D721Med (cell line): ENCODE results near the gene FAM222B.

Experiments used
- DNase-seq: peaks from one replicate; pipeline ENCODE4 v3.0.0; 2011; ENCODE audit warnings: low spot score; ENCODE audit not compliant: insufficient read length
- FAIRE-seq: peaks from 2 replicates; lab custom pipeline; 2011; peaks lifted over from hg19 to GRCh38; lab: Jason Lieb, UNC
- TF ChIP-seq, protein P1 (sequence below): IDR thresholded peaks from 2 replicates; pipeline ENCODE4 v1.5.1; 2012; ENCODE audit warnings: mild to moderate bottlenecking, control low read depth; ENCODE audit not compliant: insufficient read depth; ENCODE audit errors: missing control alignments

The FAM222B gene

DNA sequence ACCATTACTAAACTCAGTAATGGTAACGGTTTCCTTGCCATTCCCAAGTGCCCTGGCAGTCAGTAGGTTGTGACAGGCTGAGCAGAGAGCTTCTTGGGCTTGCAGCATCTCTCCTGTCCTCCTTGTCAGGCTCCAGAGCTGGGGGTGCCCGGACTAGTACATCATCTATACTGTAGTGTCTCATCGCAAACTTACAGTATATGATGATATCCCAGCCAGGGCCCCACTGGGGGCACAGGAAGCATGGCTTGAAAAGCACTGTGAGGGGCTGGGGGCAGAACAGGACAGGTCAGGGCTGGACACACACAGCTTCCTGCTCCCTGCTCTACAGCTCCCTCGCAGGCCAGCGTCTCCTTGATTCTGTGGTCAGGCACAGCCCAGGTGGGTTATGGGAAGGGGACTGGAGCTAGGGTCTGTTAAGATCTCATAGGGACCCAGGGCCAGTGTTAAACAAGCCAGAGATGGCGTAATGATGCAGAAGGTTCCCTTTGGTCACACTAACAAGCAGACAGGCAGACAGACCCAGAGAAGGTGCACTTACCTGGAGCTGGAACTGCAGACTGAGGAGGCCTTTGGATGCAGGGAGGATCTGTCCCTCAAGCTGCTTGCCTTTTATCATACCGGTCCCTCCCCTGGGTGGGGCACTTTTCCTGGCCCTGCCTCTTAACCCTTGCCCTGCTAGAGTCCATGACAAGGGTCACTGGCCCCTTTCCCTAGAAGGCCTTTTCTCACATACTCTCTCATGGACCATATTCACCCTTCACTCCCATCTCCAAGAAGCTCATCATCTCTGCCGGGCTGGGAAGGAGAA lies 19.0 kb upstream of the FAM222B start:
- FAIRE-seq = no peak
- DNase-seq = no peak
- TF ChIP-seq, protein P1, sequence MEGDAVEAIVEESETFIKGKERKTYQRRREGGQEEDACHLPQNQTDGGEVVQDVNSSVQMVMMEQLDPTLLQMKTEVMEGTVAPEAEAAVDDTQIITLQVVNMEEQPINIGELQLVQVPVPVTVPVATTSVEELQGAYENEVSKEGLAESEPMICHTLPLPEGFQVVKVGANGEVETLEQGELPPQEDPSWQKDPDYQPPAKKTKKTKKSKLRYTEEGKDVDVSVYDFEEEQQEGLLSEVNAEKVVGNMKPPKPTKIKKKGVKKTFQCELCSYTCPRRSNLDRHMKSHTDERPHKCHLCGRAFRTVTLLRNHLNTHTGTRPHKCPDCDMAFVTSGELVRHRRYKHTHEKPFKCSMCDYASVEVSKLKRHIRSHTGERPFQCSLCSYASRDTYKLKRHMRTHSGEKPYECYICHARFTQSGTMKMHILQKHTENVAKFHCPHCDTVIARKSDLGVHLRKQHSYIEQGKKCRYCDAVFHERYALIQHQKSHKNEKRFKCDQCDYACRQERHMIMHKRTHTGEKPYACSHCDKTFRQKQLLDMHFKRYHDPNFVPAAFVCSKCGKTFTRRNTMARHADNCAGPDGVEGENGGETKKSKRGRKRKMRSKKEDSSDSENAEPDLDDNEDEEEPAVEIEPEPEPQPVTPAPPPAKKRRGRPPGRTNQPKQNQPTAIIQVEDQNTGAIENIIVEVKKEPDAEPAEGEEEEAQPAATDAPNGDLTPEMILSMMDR = no peak

DNA sequence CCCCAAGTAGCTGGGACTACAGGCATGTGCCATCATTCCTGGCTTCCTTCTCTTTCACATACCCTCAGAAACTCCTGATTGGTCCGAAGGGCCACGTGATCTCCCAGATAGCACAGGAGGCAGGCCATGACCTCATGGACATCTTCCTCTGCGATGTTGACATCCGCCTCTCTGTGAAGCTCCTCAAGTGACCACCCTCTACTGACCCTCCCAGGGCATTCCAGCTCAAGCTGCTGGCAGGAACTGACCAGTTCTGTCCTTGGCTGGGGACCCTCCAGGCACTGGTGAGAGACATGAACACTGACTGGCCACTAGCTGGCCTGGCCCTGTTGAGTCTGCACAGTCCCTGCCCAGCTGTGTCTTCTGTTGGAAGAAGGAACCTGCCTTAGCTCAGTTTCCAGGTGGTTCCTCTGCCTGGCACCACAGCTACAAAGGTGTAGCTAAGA lies 17.8 kb upstream of the FAM222B start:
- TF ChIP-seq, protein P1 = no peak
- no peak for FAIRE-seq

DNA sequence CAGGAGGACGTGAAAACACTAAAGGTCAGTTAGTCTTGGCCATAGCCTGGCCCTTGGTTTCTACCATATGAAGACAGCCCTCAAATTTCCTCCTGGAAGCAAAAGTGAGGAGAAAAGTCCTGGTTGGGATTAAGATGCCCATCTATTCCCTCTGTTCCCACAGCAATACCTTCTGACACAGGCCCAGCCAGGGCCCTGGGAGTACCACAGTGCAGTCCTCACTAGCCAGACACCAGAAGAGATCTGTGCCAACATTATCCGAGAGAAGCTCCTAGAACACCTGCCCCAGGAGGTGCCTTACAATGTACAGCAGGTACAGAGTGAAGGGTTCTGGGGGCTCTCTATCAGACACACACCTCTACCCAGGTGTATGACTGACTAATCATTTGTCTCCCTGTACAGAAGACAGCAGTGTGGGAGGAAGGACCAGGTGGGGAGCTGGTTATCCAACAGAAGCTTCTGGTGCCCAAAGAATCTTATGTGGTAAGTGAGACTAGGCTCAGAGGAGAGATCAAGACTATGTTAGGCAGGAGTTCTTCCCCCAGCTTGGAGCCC lies 16.3 kb upstream of the FAM222B start:
- no peak for DNase-seq
- no peak for FAIRE-seq
- TF ChIP-seq, protein P1 = no peak

More for the DNA sequence above, 17.8 kb upstream of the FAM222B start:
- no peak for DNase-seq

DNA sequence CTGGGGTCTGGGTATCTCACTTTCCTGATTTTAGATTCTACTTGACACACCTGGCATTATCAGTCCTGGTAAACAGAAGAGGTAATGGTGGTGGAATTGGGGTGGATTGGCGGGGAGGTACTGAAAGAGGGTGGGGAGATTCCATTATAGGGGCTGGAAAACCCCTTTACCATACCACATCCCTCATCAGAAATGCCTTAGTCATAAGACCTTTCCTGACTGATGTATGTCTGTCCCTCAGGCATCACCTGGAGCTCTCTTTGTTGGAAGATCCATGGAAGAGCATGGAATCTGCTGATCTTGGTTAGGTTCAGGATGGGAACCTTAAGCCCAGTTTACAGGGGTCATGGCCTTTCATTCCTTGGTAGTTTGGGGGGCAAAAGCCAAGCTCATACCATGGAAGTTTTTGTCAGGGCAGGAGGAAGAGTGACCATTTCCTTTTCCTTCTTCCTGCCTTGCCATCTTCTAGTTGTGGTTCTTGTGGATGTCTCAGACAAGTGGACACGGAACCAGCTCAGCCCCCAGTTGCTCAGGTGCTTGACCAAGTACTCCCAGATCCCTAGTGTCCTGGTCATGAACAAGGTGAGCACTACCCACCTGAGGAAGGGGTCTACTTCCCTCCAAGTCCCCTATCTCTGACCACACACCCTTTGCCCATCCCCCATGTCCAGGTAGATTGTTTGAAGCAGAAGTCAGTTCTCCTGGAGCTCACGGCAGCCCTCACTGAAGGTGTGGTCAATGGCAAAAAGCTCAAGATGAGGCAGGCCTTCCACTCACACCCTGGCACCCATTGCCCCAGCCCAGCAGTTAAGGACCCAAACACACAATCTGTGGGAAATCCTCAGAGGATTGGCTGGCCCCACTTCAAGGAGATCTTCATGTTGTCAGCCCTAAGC lies 15.6 kb upstream of the FAM222B start:
- no peak for DNase-seq
- no peak for FAIRE-seq
- TF ChIP-seq, protein P1 = no peak

DNA sequence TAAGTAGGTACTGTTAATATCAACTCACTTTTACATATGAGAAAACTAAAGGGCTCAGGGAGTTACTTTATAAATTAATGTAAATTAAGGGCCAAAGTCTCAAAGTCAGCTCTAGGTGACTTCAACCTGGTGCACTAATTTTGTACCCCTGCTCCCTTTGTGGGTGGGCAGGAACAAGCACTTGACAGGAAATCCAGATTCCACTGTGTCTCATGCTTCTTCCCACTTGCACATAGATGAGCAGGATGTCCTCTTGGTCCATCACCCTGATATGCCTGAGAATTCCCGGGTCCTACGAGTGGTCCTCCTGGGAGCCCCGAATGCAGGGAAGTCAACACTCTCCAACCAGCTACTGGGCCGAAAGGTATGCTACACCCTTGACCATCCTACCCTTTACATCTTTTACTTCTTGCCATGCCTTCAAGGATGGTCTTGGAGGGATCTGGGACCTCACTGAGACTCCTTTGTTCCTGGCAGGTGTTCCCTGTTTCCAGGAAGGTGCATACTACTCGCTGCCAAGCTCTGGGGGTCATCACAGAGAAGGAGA lies 13.5 kb upstream of the FAM222B start:
- FAIRE-seq = no peak
- TF ChIP-seq, protein P1 = no peak
- DNase-seq = no peak

DNA sequence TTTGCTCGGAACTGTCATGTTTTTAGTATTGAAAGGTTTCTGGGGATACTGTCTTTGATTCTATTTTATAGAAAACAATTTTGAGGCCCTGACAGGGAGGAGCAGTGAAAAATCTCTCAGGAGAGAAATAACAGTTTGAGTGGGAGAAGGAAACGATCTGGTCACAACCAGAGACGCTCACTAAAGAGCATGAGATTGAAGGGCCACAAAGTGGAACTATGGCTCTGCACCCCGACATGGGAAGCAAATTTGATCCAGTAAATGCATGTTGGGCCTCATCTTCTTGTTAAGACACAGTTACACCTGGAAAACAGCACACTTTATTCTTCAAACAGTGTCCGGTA lies 12.7 kb upstream of the FAM222B start:
- FAIRE-seq (no peak), DNase-seq (no peak)
- TF ChIP-seq, protein P1 = no peak
